ENCODE data around the gene TDO2. TPM values are rescaled to one million over a fixed set of nuclear protein-coding genes. Genes with fewer than 3 reads are reported as not detected.

Gene TDO2
- total RNA-seq, 2 experiments from 2014 or later: not detected

- BruUV-seq (replicated peaks): no TSS peak
- H3K27ac ChIP-seq (ENCODE audit: low read depth, low read length, poor library complexity, severe bottlenecking): no peak overlapping the region
- POLR2A ChIA-PET: no interaction called here
These were observed 24.9 kb upstream of the TDO2 start for GRCh38 chr4:155878611-155879010.

DNA sequence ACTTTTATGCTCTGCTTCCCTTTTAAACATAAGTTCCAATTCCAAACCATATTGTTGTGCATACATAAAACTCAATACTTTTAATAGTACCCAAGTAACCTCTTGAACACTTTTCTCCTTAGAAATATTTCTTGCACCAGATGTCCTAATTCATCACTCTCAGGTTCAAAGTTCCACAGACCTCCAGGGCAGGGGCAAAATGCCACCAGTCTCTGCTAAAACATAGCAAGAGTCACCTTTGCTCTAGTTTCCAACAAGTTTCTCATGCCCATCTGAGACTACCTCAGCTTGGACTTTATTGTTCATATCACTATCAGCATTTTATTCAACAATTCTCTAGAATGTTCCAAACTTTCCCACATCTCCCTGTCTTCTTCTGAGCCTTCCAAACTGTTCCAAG lies 23.7 kb upstream of the TDO2 start:
- BruUV-seq (replicated peaks): no TSS peak
- Histone ChIP-seq H3K9me2 (ENCODE audit: insufficient read depth, low read length) (no peaks in the 10 kb centered on the region), H4K20me1 (ENCODE audit: insufficient read depth, low read length) (no peaks in the 10 kb centered on the region), H3K36me3 (ENCODE audit: insufficient read depth, low read length) (no peaks in the 10 kb centered on the region), H3K27ac (ENCODE audit: low read depth, low read length, poor library complexity, severe bottlenecking) (no peak overlapping the region), H3K4me3 (ENCODE audit: low read depth, low read length, poor library complexity, severe bottlenecking) (no peak overlapping the region), H3K9me3 (ENCODE audit: low read length) (no peaks in the 10 kb centered on the region), H2AFZ (ENCODE audit: low read length) (no peak overlapping the region), H3K4me2 (ENCODE audit: low read length) (no peak overlapping the region), H3K79me2 (ENCODE audit: insufficient read depth, low read depth, low read length) (no peaks in the 10 kb centered on the region), H3K4me1 (ENCODE audit: insufficient read depth, low read length, poor library complexity, severe bottlenecking) (no peaks in the 10 kb centered on the region)
- ChIA-PET CTCF (ENCODE audit: unreplicated experiment) (no interaction called here), POLR2A (interaction anchor here (1.0 kb wide), 1 partner anchor 10 kb away, joined by 3 read pairs; no protein-coding TSS in a partner anchor)
- intact Hi-C loops (cut with micrococcal nuclease; ENCODE audit: unreplicated experiment): no loop called here
- no peak for DNase-seq (ENCODE audit: low spot score)
- no peak for TF ChIP-seq CTCF (conservative IDR thresholded peaks at IDR 0.05; ENCODE audit: low read length)
- no peak for TF ChIP-seq EZH2phosphoT487 (IDR thresholded peaks at IDR 0.05; ENCODE audit: borderline replicate concordance, low read depth, low read length)

More at GRCh38 chr4:155878611-155879010, 24.9 kb upstream of the TDO2 start:
- no peak for DNase-seq (ENCODE audit: low spot score)
- Histone ChIP-seq H4K20me1 (ENCODE audit: insufficient read depth, low read length) (no peaks in the 10 kb centered on the region), H3K4me2 (ENCODE audit: low read length) (no peak overlapping the region), H3K36me3 (ENCODE audit: insufficient read depth, low read length) (no peaks in the 10 kb centered on the region), H3K4me1 (ENCODE audit: insufficient read depth, low read length, poor library complexity, severe bottlenecking) (no peaks in the 10 kb centered on the region), H3K9me3 (ENCODE audit: low read length) (no peaks in the 10 kb centered on the region), H3K4me3 (ENCODE audit: low read depth, low read length, poor library complexity, severe bottlenecking) (no peak overlapping the region), H2AFZ (ENCODE audit: low read length) (no peak overlapping the region), H3K79me2 (ENCODE audit: insufficient read depth, low read depth, low read length) (no peaks in the 10 kb centered on the region), H3K9me2 (ENCODE audit: insufficient read depth, low read length) (no peaks in the 10 kb centered on the region)
- CTCF ChIA-PET (ENCODE audit: unreplicated experiment): no interaction called here
- intact Hi-C loops (cut with micrococcal nuclease; ENCODE audit: unreplicated experiment): no loop called here
- no peak for TF ChIP-seq EZH2phosphoT487 (IDR thresholded peaks at IDR 0.05; ENCODE audit: borderline replicate concordance, low read depth, low read length)
- no peak for TF ChIP-seq CTCF (conservative IDR thresholded peaks at IDR 0.05; ENCODE audit: low read length)

DNA sequence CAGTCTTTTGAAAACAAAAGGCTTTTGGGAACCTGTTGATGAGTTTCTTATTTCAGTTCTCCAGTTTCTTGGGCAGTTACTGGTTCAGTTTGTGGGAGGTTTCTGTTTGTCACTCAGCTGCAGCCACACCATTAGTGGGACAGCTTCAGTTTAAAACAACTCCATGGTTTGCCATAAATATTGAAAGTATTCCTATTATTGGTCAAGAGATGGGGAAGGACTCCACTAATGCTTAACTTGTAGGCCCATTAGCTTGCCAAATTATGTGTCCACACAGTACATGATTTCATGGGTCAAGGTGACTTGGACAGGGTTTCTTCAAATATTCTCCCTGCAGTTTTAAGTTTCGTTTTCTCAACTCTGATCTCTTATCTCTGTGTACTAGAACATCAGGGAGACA lies 21.9 kb upstream of the TDO2 start:
- ChIA-PET CTCF (ENCODE audit: unreplicated experiment) (no interaction called here), POLR2A (no interaction called here)
- H2AFZ ChIP-seq (ENCODE audit: low read length): no peak overlapping the region
- no peak overlapping the region for H3K4me3 ChIP-seq (ENCODE audit: low read depth, low read length, poor library complexity, severe bottlenecking)
- no peak for TF ChIP-seq CTCF (conservative IDR thresholded peaks at IDR 0.05; ENCODE audit: low read length)
- no peak for TF ChIP-seq EZH2phosphoT487 (IDR thresholded peaks at IDR 0.05; ENCODE audit: borderline replicate concordance, low read depth, low read length)
- no peaks in the 10 kb centered on the region for H3K9me3 ChIP-seq (ENCODE audit: low read length)
- no peaks in the 10 kb centered on the region for H4K20me1 ChIP-seq (ENCODE audit: insufficient read depth, low read length)
- no peaks in the 10 kb centered on the region for H3K4me1 ChIP-seq (ENCODE audit: insufficient read depth, low read length, poor library complexity, severe bottlenecking)
- intact Hi-C loops (cut with micrococcal nuclease; ENCODE audit: unreplicated experiment): no loop called here
- BruUV-seq (replicated peaks): no TSS peak
- DNase-seq (ENCODE audit: low spot score): no peak
- no peaks in the 10 kb centered on the region for H3K79me2 ChIP-seq (ENCODE audit: insufficient read depth, low read depth, low read length)
- no peak overlapping the region for H3K4me2 ChIP-seq (ENCODE audit: low read length)
- no peaks in the 10 kb centered on the region for H3K9me2 ChIP-seq (ENCODE audit: insufficient read depth, low read length)
- no peaks in the 10 kb centered on the region for H3K36me3 ChIP-seq (ENCODE audit: insufficient read depth, low read length)
- H3K27ac ChIP-seq (ENCODE audit: low read depth, low read length, poor library complexity, severe bottlenecking): no peak overlapping the region

Data from OCI-LY7 (cell line).